ENCODE results near the gene ACSS1.

ACSS1 gene

DNA sequence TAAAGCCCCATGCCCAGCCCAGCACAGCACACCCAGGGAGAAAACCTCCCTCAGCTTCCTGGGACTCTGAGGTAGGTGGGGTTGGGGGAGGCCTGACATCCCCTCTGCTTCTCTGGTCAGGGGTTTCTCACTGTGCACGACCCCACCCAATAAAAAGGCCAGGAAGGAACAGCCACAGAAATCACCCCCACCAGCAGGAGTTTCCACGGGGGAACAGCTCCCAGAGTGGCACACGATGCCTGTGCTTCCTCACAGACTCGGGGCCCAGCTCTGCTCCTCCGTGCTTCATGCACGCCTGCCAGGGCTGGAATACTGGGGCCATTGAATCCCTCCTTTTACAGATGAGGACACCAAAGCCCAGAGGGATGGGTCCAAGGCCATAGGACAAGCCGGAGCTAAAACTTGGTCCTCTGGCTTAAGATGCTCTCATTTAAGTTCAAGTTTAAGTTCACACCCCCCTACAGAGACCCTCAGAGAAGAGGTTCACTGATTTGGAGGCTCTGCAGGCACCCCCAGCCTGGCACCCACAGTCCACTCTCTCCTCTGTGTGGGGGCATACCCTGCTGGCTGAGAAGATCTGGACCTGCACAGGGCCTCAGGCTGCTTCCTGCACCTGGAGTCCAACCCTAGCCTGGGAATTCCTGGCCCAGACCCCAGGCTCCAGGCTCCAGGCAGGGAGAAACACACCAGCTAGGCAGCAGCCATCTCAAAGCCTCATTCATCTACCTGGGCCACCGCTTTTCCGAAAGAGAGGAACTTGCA, 14.3 kb downstream of the ACSS1 start:
- DNase-seq (no peak), ATAC-seq (replicated peaks) (no peak)
- Mint-ChIP-seq H3K36me3 (ENCODE audit: insufficient read depth) (peaks cover 36% of the 10 kb centered on the region), H3K9me3 (no peaks in the 10 kb centered on the region), H3K4me1 (ENCODE audit: low read depth in 2 of 2) (peaks cover 30 to 38% of the 10 kb centered on the region in 2 donors), H3K27me3 (no peaks in the 10 kb centered on the region), H3K4me3 (peak overlapping the region; percentile 8 to 72), H3K27ac (peak overlapping the region; percentile 92 to 96)

DNA sequence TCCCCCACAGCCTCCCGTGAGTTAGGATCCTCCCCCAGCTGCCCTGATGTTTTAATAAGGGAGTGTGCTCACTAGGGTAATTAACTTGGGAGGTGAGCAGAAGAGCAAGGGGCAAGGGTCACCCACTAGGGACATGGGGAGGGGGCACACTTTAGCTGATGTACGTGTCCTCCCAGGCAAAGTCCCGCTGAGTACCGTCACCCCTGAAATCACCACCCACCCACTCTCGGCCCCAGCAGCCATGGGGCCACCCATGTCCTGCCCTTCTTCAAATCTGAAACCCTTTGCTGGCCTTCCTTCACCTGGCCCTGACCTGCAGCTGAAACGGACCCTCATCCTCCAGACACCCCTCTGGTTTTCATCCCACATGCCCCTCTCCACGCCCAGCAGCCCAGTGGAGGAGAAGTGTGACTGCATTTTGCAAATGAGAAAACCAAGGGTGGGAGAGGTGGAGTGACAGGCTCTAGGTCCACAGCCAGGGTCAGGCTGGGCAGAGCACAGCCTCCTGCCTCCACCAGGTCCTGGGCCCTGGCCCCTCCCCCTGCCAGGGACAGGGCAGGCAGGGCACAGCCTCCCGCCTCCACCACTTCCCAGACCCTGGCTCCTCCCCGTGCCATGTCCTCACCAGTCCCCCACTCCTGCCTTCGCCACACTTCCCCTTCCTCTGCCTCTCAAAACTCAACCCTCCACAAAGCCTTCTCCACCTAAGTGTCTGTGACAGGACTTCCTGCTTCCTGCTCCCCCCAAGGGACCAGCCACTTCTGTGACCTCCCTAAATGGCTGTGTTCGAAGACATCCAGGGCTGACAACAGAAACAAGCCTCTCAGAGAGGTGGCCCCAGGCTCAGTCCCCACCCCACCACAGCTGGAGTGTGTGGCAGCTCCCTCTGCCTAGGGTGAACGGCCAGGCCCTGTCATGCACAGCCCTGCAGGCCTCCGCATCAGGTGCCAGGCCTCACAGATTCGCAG, 15.1 kb downstream of the ACSS1 start:
- Mint-ChIP-seq H3K9me3 (no peaks in the 10 kb centered on the region), H3K4me3 (peak overlapping the region; percentile 59 to 72), H3K27ac (peak overlapping the region; percentile 92 to 96), H3K36me3 (ENCODE audit: insufficient read depth) (peaks cover 40% of the 10 kb centered on the region), H3K27me3 (no peaks in the 10 kb centered on the region), H3K4me1 (ENCODE audit: low read depth in 2 of 2) (peaks cover 37 to 41% of the 10 kb centered on the region in 2 donors)
- peak; percentile 86 for ATAC-seq (replicated peaks)
- peak; percentile 42 to 51 (median 43) for DNase-seq

DNA sequence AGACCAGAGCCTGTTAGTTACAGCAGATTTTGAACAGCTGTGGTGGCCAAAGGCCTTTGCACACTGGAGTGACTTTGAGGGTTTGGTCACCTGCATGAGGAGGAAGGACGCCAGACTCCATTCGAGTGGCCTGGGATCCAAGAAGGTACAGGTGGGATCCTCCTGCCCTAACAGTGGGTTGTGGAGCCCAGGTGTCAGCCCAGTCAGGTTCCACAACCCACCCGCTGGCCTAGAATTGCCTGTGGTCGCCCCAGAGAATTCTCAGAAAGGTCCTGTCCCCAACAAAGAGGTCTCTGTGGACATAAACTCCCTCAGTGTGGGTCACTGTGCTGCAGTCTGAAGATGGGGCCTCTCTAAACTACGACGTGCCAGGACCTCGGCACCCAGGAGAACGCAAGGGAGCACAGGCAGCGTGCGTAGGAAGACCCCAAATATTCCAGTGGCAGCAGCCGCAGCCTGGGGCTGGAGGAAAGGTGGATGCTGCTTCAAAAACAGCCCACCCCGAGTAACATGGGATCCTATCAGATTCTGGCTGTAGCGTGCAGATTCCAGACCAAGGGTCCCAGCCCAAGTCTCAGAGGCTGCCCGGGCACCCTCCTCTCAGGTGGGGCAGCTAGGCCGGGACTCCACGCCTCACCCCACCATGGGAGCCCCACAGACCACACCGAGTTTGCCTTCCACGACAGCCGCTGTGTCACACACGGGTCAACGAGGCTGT, 16.0 kb downstream of the ACSS1 start:
- H3K9me3 Mint-ChIP-seq: no peaks in the 10 kb centered on the region
- peaks cover 44 to 47% of the 10 kb centered on the region in 2 donors for H3K4me1 Mint-ChIP-seq (ENCODE audit: low read depth in 2 of 2)
- H3K27ac Mint-ChIP-seq: peak overlapping the region; percentile 92 to 96
- DNase-seq (no peak), ATAC-seq (replicated peaks) (no peak)
- no peaks in the 10 kb centered on the region for H3K27me3 Mint-ChIP-seq
- peaks cover 39% of the 10 kb centered on the region for H3K36me3 Mint-ChIP-seq (ENCODE audit: insufficient read depth)
- H3K4me3 Mint-ChIP-seq: peak overlapping the region; percentile 59 to 72

DNA sequence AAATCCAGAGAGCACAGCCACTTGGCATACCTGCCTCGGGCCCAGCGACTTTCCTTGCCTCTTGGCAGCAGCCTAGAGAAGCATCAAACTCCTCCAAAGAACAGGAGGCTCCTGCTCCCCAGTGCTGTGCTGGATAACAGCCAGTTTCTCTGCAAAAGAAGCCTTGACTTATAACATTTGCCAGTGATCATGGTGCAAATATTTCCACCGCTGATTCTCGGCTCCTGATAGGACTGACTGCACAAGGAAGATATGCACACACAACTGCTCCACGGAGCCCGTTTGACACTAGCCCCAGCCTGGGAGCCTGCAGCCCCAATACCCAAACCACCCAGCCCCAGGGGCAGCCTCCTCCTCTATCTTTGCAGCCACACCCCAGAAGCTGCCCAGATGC, 17.5 kb downstream of the ACSS1 start:
- H3K4me1 Mint-ChIP-seq (ENCODE audit: low read depth in 2 of 2): peaks cover 58 to 59% of the 10 kb centered on the region in 2 donors
- peaks cover 30% of the 10 kb centered on the region for H3K36me3 Mint-ChIP-seq (ENCODE audit: insufficient read depth)
- ATAC-seq (replicated peaks): no peak
- DNase-seq: no peak
- H3K27ac Mint-ChIP-seq: peak overlapping the region; percentile 92 to 96
- no peaks in the 10 kb centered on the region for H3K9me3 Mint-ChIP-seq
- no peak overlapping the region for H3K4me3 Mint-ChIP-seq
- no peaks in the 10 kb centered on the region for H3K27me3 Mint-ChIP-seq

DNA sequence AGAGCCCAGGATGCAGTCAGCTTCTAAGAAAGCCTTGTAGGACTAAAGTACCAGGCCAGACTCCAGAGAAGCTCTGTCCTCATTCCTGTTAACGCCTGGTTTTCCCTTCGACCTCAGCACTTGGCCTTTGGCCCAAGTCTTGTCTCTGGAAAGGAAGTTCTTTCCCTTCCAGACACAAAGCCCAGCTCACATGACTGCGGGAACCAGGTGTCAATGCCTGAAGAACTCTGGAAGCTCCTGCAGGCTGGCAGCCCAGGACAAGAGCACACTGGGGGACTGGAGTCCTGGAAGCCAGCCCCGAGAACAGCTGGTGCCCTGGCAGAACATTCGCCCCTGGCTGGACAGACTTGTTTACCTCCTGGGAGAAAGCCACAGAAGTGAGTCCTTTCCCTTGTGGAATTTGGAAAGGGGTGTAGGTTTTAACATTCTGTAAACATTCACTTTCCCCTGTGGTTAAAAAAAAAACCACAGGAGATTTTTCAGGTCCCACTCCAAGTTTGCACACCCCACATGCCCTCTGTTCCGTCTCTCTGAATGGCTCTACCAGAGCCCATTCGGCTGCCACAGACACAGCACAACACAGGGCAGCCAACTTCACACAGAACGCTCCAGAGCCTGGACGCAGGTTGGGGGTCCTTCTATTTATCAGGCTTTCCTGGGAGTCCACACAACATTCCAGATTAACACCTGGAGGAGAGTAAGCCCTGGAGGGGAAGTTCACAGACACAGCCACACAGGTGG, 18.1 kb downstream of the ACSS1 start:
- Mint-ChIP-seq H3K4me3 (no peak overlapping the region), H3K27ac (peak overlapping the region; percentile 92 to 96), H3K27me3 (no peaks in the 10 kb centered on the region), H3K4me1 (ENCODE audit: low read depth in 2 of 2) (peaks cover 58 to 59% of the 10 kb centered on the region in 2 donors), H3K9me3 (no peaks in the 10 kb centered on the region), H3K36me3 (ENCODE audit: insufficient read depth) (peaks cover 30% of the 10 kb centered on the region)
- no peak for ATAC-seq (replicated peaks)
- DNase-seq: no peak

DNA sequence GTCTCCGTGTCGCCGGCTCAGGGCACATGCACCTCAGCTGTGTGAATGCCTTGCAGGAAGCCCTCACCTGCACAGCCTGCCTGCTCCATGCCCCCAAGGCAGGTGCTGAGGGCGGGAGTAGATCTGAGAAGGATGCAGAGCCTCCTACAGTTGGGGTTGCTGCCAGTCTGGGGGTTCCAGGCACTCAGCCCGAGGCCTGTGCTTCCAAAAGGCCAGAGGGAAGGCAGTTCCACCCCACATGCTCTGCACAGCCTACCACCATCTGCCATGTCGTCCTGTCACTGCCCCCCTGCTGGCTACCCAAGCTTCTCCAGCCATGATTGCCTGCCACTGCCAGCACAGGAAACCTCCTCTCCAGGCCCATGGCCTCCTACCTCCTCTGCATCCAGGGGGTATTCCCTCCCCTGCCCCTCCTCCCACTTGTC, 19.3 kb downstream of the ACSS1 start:
- peak overlapping the region; percentile 84 to 92 for H3K27ac Mint-ChIP-seq

DNA sequence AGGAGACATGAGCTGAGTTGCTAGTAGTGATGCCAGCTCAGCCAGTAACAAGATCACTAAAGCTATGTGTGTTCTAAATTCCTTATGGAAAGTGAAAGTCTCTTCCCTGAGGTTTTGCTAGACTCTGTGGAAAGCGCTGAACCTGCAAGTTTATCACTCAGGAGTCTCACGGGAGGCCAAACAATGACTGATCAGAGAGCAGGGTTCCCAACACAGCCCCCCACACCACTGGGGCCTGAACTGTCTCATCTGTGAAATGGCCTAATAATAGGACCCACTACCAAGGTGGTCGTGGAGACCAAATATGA, 19.9 kb downstream of the ACSS1 start:
- Mint-ChIP-seq H3K36me3 (ENCODE audit: insufficient read depth) (peaks cover 24% of the 10 kb centered on the region), H3K4me1 (ENCODE audit: low read depth in 2 of 2) (peaks cover 60% of the 10 kb centered on the region in 2 donors), H3K9me3 (no peaks in the 10 kb centered on the region), H3K4me3 (no peak overlapping the region), H3K27me3 (no peaks in the 10 kb centered on the region), H3K27ac (peak overlapping the region; percentile 84 to 92)
- ATAC-seq (replicated peaks) (no peak), DNase-seq (no peak)

More for the DNA sequence above, 19.3 kb downstream of the ACSS1 start:
- DNase-seq: no peak
- ATAC-seq (replicated peaks): no peak
- peaks cover 60 to 61% of the 10 kb centered on the region in 2 donors for H3K4me1 Mint-ChIP-seq (ENCODE audit: low read depth in 2 of 2)
- no peaks in the 10 kb centered on the region for H3K27me3 Mint-ChIP-seq
- no peaks in the 10 kb centered on the region for H3K9me3 Mint-ChIP-seq
- H3K36me3 Mint-ChIP-seq (ENCODE audit: insufficient read depth): peaks cover 28% of the 10 kb centered on the region
- H3K4me3 Mint-ChIP-seq: no peak overlapping the region

DNA sequence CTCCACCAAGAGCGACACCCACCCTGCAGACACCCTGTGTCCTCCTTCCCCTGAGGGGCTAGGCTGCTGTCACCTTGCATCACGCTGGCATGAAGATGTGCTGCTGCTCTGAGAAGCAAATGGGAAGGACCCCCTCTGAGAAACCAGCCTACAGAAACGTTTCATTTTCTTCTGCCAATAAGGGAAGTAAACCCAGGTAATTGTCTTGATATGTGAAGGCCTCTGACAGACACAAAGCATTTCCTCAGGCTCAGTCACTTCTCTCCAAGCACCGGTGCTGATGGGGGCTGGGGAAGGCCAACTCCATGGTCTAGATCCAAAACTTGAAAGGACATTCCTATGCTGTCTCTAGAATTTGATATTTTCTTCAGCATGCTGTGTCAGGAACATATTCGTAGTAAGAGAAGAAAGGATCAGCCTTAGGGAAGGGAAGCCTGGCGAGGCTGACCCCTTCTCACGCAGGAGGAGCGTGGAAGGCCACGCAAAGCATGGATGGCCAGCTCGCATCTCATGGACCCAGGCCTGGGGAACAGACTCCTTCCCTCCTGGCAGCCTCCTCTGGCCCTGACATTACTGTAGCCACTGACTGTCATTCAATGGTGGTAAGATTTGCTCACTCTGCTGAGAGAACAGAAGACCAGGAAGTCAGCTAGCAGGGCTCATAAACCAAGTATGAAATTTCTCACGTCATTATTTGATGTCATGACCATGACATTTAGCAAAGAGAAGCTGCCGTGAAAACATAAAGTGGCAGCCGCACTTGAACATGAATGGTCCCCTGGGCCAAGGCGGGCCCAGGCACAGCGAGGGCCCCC, 20.4 kb downstream of the ACSS1 start:
- peak; percentile 44 for ATAC-seq (replicated peaks)
- Mint-ChIP-seq H3K27ac (peak overlapping the region; percentile 84 to 92), H3K9me3 (no peaks in the 10 kb centered on the region)

DNA sequence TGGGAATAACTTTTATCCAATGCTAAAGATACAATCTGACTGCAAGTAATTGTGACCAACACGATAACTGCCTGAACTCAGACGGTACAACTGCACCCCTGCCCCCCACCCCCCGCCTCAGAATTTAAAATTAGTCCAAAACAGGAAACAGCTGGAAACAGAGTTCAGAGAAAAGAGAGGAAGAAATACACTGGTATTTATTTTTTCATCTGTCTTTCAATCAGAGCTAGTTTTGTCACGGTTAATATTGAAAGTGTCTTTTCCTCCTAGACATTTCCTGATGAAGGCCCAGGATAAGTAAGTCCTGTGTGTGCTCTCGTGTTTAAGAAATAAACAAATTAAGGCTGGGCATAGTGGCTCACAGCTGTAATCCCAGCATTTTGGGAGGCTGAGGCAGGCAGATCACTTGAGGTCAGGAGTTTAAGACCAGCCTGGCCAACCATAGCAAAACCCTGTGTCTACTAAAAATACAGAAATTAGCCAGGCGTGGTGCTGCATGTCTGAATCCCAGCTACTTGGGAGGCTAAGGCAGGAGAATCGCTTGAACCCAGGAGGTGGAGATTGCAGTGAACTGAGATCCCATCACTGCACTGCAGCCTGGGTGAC, 21.5 kb downstream of the ACSS1 start:
- Mint-ChIP-seq H3K27me3 (no peaks in the 10 kb centered on the region), H3K4me1 (ENCODE audit: low read depth in 2 of 2) (peaks cover 46 to 55% of the 10 kb centered on the region in 2 donors), H3K27ac (peak overlapping the region; percentile 84 to 92), H3K9me3 (no peaks in the 10 kb centered on the region), H3K36me3 (ENCODE audit: insufficient read depth) (peaks cover 24% of the 10 kb centered on the region), H3K4me3 (peak overlapping the region; percentile 39 to 58)
- ATAC-seq (replicated peaks): no peak
- DNase-seq: no peak

More for the DNA sequence above, 20.4 kb downstream of the ACSS1 start:
- no peaks in the 10 kb centered on the region for H3K27me3 Mint-ChIP-seq
- DNase-seq: no peak
- peaks cover 24% of the 10 kb centered on the region for H3K36me3 Mint-ChIP-seq (ENCODE audit: insufficient read depth)
- H3K4me3 Mint-ChIP-seq: no peak overlapping the region
- H3K4me1 Mint-ChIP-seq (ENCODE audit: low read depth in 2 of 2): peaks cover 54% of the 10 kb centered on the region in 2 donors

DNA sequence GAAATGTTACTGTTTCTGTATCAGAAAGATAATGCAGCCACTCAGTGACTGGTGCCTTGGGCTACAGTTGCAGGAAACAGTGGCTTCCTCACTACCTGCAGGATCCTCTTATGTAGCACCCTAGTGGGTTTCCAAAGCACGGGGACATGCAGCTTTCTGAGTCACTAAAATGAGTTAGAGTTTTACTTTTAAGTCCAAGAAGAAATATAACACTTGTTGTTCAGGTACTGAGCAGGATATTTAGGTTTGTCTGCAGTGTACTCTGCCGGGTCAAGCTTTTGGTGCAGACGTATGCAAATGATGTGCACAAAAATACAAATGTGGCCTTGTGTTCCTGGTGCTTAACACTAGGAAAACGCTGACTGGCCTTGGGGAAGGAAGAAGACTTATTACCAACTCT, 22.0 kb downstream of the ACSS1 start:
- DNase-seq (no peak), ATAC-seq (replicated peaks) (peak; percentile 47)
- Mint-ChIP-seq H3K27ac (peak overlapping the region; percentile 70 to 92), H3K4me1 (ENCODE audit: low read depth in 2 of 2) (peaks cover 47 to 56% of the 10 kb centered on the region in 2 donors), H3K9me3 (no peaks in the 10 kb centered on the region), H3K27me3 (no peaks in the 10 kb centered on the region), H3K4me3 (peak overlapping the region; percentile 39 to 58), H3K36me3 (ENCODE audit: insufficient read depth) (peaks cover 22% of the 10 kb centered on the region)

DNA sequence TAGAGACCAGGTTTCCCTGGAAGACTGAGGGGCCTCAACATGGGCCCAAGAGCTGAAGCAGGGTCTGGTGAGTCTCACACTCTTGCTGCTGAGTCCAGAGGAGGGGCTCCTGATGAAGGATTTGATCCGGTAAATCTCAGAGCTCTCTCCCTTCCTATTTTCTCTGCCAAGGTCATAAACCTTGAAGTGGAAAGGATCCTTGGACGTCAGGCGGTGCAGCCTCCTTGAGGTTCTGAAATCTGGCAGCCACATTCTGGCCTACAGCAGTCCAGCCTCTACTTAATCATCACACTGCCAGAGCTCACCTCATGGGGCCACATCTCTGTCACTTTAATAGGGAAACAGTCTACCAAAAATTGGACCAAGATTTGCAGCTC, 24.0 kb downstream of the ACSS1 start:
- H3K27me3 Mint-ChIP-seq: no peaks in the 10 kb centered on the region
- no peak overlapping the region for H3K4me3 Mint-ChIP-seq
- DNase-seq (no peak), ATAC-seq (replicated peaks) (no peak)
- peaks cover 52 to 72% of the 10 kb centered on the region in 2 donors for H3K4me1 Mint-ChIP-seq (ENCODE audit: low read depth in 2 of 2)
- peaks cover 22% of the 10 kb centered on the region for H3K36me3 Mint-ChIP-seq (ENCODE audit: insufficient read depth)
- peak overlapping the region in 1 of 2 donors; percentile 31 for H3K27ac Mint-ChIP-seq
- H3K9me3 Mint-ChIP-seq: no peaks in the 10 kb centered on the region
